Measurements from ENCODE around the gene LRRC14B.

DNA sequence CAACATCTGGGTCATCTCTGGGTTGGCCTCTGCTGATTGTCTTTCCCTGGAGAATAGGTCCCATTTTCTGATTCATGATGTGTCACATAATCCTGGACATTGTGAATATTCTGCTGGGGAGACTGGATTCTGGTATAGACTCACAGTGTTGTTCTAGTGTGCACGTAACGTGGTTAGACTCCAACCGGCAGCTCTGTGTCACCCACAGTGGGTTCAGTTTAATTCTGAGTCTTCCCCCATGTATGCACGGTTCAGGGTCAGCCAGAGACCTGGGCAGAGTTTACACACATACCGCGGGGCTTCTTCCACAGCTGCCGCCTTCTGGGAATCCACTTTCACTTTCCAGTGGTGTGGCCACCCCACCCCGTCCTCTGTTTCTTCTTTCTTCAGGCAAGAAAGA is 38.0 kb upstream of the LRRC14B start:
- TF ChIP-seq, protein P1, sequence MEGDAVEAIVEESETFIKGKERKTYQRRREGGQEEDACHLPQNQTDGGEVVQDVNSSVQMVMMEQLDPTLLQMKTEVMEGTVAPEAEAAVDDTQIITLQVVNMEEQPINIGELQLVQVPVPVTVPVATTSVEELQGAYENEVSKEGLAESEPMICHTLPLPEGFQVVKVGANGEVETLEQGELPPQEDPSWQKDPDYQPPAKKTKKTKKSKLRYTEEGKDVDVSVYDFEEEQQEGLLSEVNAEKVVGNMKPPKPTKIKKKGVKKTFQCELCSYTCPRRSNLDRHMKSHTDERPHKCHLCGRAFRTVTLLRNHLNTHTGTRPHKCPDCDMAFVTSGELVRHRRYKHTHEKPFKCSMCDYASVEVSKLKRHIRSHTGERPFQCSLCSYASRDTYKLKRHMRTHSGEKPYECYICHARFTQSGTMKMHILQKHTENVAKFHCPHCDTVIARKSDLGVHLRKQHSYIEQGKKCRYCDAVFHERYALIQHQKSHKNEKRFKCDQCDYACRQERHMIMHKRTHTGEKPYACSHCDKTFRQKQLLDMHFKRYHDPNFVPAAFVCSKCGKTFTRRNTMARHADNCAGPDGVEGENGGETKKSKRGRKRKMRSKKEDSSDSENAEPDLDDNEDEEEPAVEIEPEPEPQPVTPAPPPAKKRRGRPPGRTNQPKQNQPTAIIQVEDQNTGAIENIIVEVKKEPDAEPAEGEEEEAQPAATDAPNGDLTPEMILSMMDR (IDR thresholded peaks at IDR 0.05), result no peak
- no peak for TF ChIP-seq EZH2 (IDR thresholded peaks at IDR 0.05)

All from neural progenitor cell (in vitro differentiated cells).